Keratinocyte (primary cell): ENCODE results near the gene ZFP62. TPM values are rescaled to one million over a fixed set of nuclear protein-coding genes. Genes with fewer than 3 reads are reported as not detected.

Source experiments
- DNase-seq: peaks from one replicate; pipeline ENCODE4 v3.0.0-alpha.2; 2011; ENCODE audit warnings: low read depth, missing footprints, low spot score
- FAIRE-seq: peaks from 2 replicates; lab custom pipeline; 2011; peaks lifted over from hg19 to GRCh38; lab: Jason Lieb, UNC
- H2AFZ ChIP-seq: 2 replicates; pipeline ENCODE4 v1.6.0; 2012; ENCODE audit warnings: low read length, control low read depth, inconsistent platforms; ENCODE audit not compliant: control insufficient read depth
- H3K27ac ChIP-seq: 2 replicates; pipeline ENCODE4 v1.5.1; 2011; ENCODE audit warnings: low read length; ENCODE audit not compliant: control insufficient read depth, insufficient read depth
- H3K27me3 ChIP-seq: 3 replicates; pipeline ENCODE4 v1.6.0; 2011; ENCODE audit warnings: low read length; ENCODE audit not compliant: control insufficient read depth, insufficient read depth; ENCODE audit errors: extremely low read depth
- H3K36me3 ChIP-seq, 2 experiments: 2 replicates in 1 of 2; 3 replicates in 1 of 2; pipeline ENCODE4 v1.5.1; 2011; ENCODE audit warnings: low read length in 2 of 2, mild to moderate bottlenecking in 1 of 2; ENCODE audit not compliant: control insufficient read depth in 2 of 2, insufficient read depth in 2 of 2; ENCODE audit errors: extremely low read depth in 1 of 2
- H3K4me1 ChIP-seq: 3 replicates; pipeline ENCODE4 v1.5.1; 2011; ENCODE audit warnings: low read length; ENCODE audit not compliant: control insufficient read depth, insufficient read depth; ENCODE audit errors: extremely low read depth
- H3K4me2 ChIP-seq: 3 replicates; pipeline ENCODE4 v1.6.0; 2011; ENCODE audit warnings: low read depth, low read length; ENCODE audit not compliant: control insufficient read depth, insufficient read depth; ENCODE audit errors: extremely low read depth
- H3K4me3 ChIP-seq, 3 experiments: fragments of 200-600 bp in 1 of 3; sonication (generic) in 1 of 3; 2 replicates in 2 of 3; 3 replicates in 1 of 3; pipeline ENCODE4 v1.5.1; 2011 to 2016; ENCODE audit warnings: low read length in 3 of 3, mild to moderate bottlenecking in 3 of 3, control low read depth in 2 of 3, inconsistent platforms in 1 of 3, low read depth in 1 of 3, mixed read lengths in 1 of 3, mixed run types in 1 of 3, moderate library complexity in 1 of 3; ENCODE audit not compliant: control insufficient read depth in 2 of 3, insufficient read depth in 2 of 3; ENCODE audit errors: extremely low read depth in 1 of 3
- H3K79me2 ChIP-seq: 2 replicates; pipeline ENCODE4 v1.6.0; 2012; ENCODE audit warnings: low read length; ENCODE audit not compliant: control insufficient read depth, insufficient read depth
- H3K9ac ChIP-seq: 3 replicates; pipeline ENCODE4 v1.6.0; 2011; ENCODE audit warnings: low read length; ENCODE audit not compliant: control insufficient read depth, insufficient read depth; ENCODE audit errors: extremely low read depth
- H3K9me1 ChIP-seq: 3 replicates; pipeline ENCODE4 v1.6.0; 2011; ENCODE audit warnings: low read length; ENCODE audit not compliant: control insufficient read depth, insufficient read depth; ENCODE audit errors: extremely low read depth
- H3K9me3 ChIP-seq: 2 replicates; pipeline ENCODE4 v1.5.1; 2012; ENCODE audit warnings: low read depth, low read length; ENCODE audit not compliant: control insufficient read depth
- H4K20me1 ChIP-seq: 3 replicates; pipeline ENCODE4 v1.6.0; 2011; ENCODE audit warnings: low read length; ENCODE audit not compliant: control insufficient read depth, insufficient read depth; ENCODE audit errors: extremely low read depth
- CTCF ChIP-seq, 3 experiments: IDR thresholded peaks in 1 of 3; conservative IDR thresholded peaks in 1 of 3; optimal IDR thresholded peaks in 1 of 3; 2 replicates in 2 of 3; 3 replicates in 1 of 3; pipeline versions ENCODE3 to v1.5.1; 2011; ENCODE audit warnings: low read length in 3 of 3, mild to moderate bottlenecking in 3 of 3, moderate library complexity in 2 of 3, control low read depth in 1 of 3, inconsistent platforms in 1 of 3; ENCODE audit not compliant: insufficient read depth in 2 of 3; ENCODE audit errors: extremely low read depth in 1 of 3
- EZH2 ChIP-seq: IDR thresholded peaks from one replicate; pipeline ENCODE4 v1.6.1; 2012; ENCODE audit warnings: inconsistent platforms, mild to moderate bottlenecking, low read length, moderate library complexity
- dilution Hi-C: fragments of 300-500 bp; cut with MboI; formaldehyde crosslinking; loops from one replicate; pipeline ENCODE4 v1.7.0; 2020; ENCODE audit warnings: low sequenced_read_pairs; ENCODE audit not compliant: extremely low pct_ligation_motif_present
- polyA plus RNA-seq, 5 experiments: library from polyadenylated mRNA; depleted of rRNA in 3 of 5; stranded (reverse) in 3 of 5; stranded (forward) in 1 of 5; unstranded in 1 of 5; fragments of >200 nt; gene quantifications; 1 replicate in 1 of 5; 2 replicates in 3 of 5; 3 replicates in 1 of 5; pipeline versions ENCODE4 v1.2.1 to v1.2.3, GENCODE V29; 2011 to 2012; ENCODE audit warnings: missing spikeins in 2 of 5, low read depth in 1 of 5, low replicate concordance in 1 of 5

ZFP62 gene
- polyA plus RNA-seq, 1 donor (not counting 4 experiments of a cell fraction or from before 2014, with no cell fraction given) = 21.5 TPM

- no peak overlapping the region for H3K27ac ChIP-seq
- no peak for FAIRE-seq
- dilution Hi-C loops = no loop called here
Observed at GRCh38 chr5:180874804-180875582, 13.9 kb upstream of the ZFP62 start.

GRCh38 chr5:180873615-180874520, 12.8 kb upstream of the ZFP62 start:
- no peak overlapping the region for H3K27ac ChIP-seq
- no peaks in the 10 kb centered on the region for H3K79me2 ChIP-seq
- H3K4me1 ChIP-seq = no peaks in the 10 kb centered on the region
- no peaks in the 10 kb centered on the region for H4K20me1 ChIP-seq
- no peak overlapping the region for H3K9ac ChIP-seq
- H3K36me3 ChIP-seq = no peaks in the 10 kb centered on the region
- H3K9me3 ChIP-seq = no peaks in the 10 kb centered on the region
- no peak for TF ChIP-seq EZH2
- TF ChIP-seq CTCF (optimal IDR thresholded peaks at IDR 0.05 in 1 of 3, IDR thresholded peaks at IDR 0.05 in 1 of 3, conservative IDR thresholded peaks at IDR 0.05 in 1 of 3; ENCODE audit: extremely low read depth in 1 of 3, insufficient read depth in 2 of 3, low read length in 3 of 3) = no peak
- no peak overlapping the region for H3K4me2 ChIP-seq
- dilution Hi-C loops = no loop called here
- H3K27me3 ChIP-seq = no peaks in the 10 kb centered on the region
- no peak for FAIRE-seq
- no peak for DNase-seq
- H2AFZ ChIP-seq = no peak overlapping the region
- H3K4me3 ChIP-seq = no peak overlapping the region
- no peaks in the 10 kb centered on the region for H3K9me1 ChIP-seq

More at GRCh38 chr5:180874804-180875582, 13.9 kb upstream of the ZFP62 start:
- no peaks in the 10 kb centered on the region for H3K27me3 ChIP-seq
- H3K4me3 ChIP-seq = no peak overlapping the region
- no peak for DNase-seq
- H3K79me2 ChIP-seq = no peaks in the 10 kb centered on the region
- H3K4me1 ChIP-seq = no peaks in the 10 kb centered on the region
- H2AFZ ChIP-seq = no peak overlapping the region
- no peaks in the 10 kb centered on the region for H3K9me1 ChIP-seq
- H4K20me1 ChIP-seq = no peaks in the 10 kb centered on the region
- no peaks in the 10 kb centered on the region for H3K36me3 ChIP-seq
- no peaks in the 10 kb centered on the region for H3K9me3 ChIP-seq
- no peak for TF ChIP-seq CTCF (optimal IDR thresholded peaks at IDR 0.05 in 1 of 3, IDR thresholded peaks at IDR 0.05 in 1 of 3, conservative IDR thresholded peaks at IDR 0.05 in 1 of 3; ENCODE audit: extremely low read depth in 1 of 3, insufficient read depth in 2 of 3, low read length in 3 of 3)
- no peak for TF ChIP-seq EZH2
- no peak overlapping the region for H3K4me2 ChIP-seq
- no peak overlapping the region for H3K9ac ChIP-seq
